ENCODE measurements around the gene FBXO46.

GRCh38 chr19:45768984-45769782, 38.5 kb upstream of the FBXO46 start, which contains the start of gene SIX5:
- TF ChIP-seq CTCF (conservative IDR thresholded peaks at IDR 0.05; ENCODE audit: low read depth, low read length): no peak
- TF ChIP-seq EZH2 (IDR thresholded peaks at IDR 0.05; ENCODE audit: borderline replicate concordance, low read depth, low read length, poor library complexity, severe bottlenecking): no peak

Measured in A673 (cell line).